OCI-LY7 (cell line): ENCODE data around the gene RNF169.

ENCODE experiments used
- CTCF ChIP-seq: fragments of 200-600 bp; sonication (generic); conservative IDR thresholded peaks from 2 replicates; pipeline ENCODE4 v1.5.1; 2014; ENCODE audit warnings: mild to moderate bottlenecking, antibody characterized with exemption, low read length, moderate library complexity, mixed read lengths
- EZH2phosphoT487 ChIP-seq: fragments of 200-600 bp; sonication (generic); IDR thresholded peaks from 2 replicates; pipeline ENCODE4 v1.6.1; 2018; ENCODE audit warnings: low read depth, borderline replicate concordance, mild to moderate bottlenecking, mixed run types, antibody characterized with exemption, low read length, moderate library complexity, mixed read lengths

GRCh38 chr11:74719011-74719410 lies 29.6 kb upstream of the RNF169 start:
- TF ChIP-seq CTCF (no peak), EZH2phosphoT487 (no peak)
